ENCODE results near the gene LMO2. TPM values are rescaled to one million over a fixed set of nuclear protein-coding genes. Genes with fewer than 3 reads are reported as not detected.

The LMO2 gene
- total and polyA plus RNA-seq, 2 of the 13 experiments (the other 11 are each of a cell fraction or from before 2014, with no cell fraction given) = not detected

GRCh38 chr11:33828604-33829429 lies 63.1 kb downstream of the LMO2 start:
- intact Hi-C loops (cut with micrococcal nuclease; ENCODE audit: unreplicated experiment) = no loop called here
- Histone ChIP-seq H3K79me2 (ENCODE audit: insufficient read depth, low read length) (no peaks in the 10 kb centered on the region), H4K20me1 (ENCODE audit: insufficient read depth, low read length) (no peaks in the 10 kb centered on the region; the same call in 1 of the 2 replicates), H2AFZ (ENCODE audit: low read length) (no peak overlapping the region), H3K27ac (ENCODE audit: extremely low read length, insufficient read depth, low read length) (no peak overlapping the region), H3K36me3 (replicated peaks in 1 of 2; ENCODE audit: control insufficient read depth in 1 of 2, insufficient read depth in 2 of 2, low read length in 2 of 2) (no peaks in the 10 kb centered on the region), H3K9me3 (ENCODE audit: low read length) (no peaks in the 10 kb centered on the region), H3K4me1 (ENCODE audit: insufficient read depth, low read length) (no peaks in the 10 kb centered on the region), H3K4me2 (ENCODE audit: low read depth, low read length) (peak overlapping the region; percentile 43; the same call in 1 of the 2 replicates), H3K4me3 (replicated peaks in 1 of 3; ENCODE audit: insufficient read depth in 1 of 3, low read depth in 2 of 3, low read length in 3 of 3) (peak overlapping the region in 1 of 3 experiments; percentile 22; a peak in 1 of 6 replicates), H3K9ac (ENCODE audit: insufficient read depth, low read depth, low read length) (no peak overlapping the region), H3K27me3 (ENCODE audit: control insufficient read depth in 1 of 2, insufficient read depth in 2 of 2, low read length in 2 of 2) (peaks cover 12 to 51% of the 10 kb centered on the region in 2 experiments)
- FAIRE-seq (no peak), ATAC-seq (peak; percentile 69), DNase-seq (ENCODE audit: low spot score) (no peak)
- 26% methylated on average over 26 of the region's 56 CpGs for WGBS (ENCODE audit: low lambda C conversion rate)
- in situ Hi-C loops (cut with HindIII; ENCODE audit: extremely low pct_ligation_motif_present, low pct_unique_long_range_greater_than_20kb) = no loop called here
- POLR2A ChIA-PET = no interaction called here
- BruUV-seq (replicated peaks) = no TSS peak
- CTCF ChIA-PET (ENCODE audit: low intra/inter-chr PET ratio, low total read pairs) = interaction anchor here (1.2 to 1.5 kb wide), 3 partner anchors 18 to 466 kb away, joined by 3 to 9 read pairs (median 3); no protein-coding TSS in a partner anchor
- TF ChIP-seq HNRNPK (IDR thresholded peaks at IDR 0.05; ENCODE audit: low read depth, low read length, poor library complexity, severe bottlenecking) (no peak), ZNF768 (CRISPR knock-in tag; IDR thresholded peaks at IDR 0.05) (0 out of 2 replicates have a peak, but pooled peaks have one; percentile 26), PCBP1 (IDR thresholded peaks at IDR 0.05; ENCODE audit: borderline replicate concordance, low read depth, low read length) (no peak), ZNF615 (CRISPR knock-in tag; IDR thresholded peaks at IDR 0.05; ENCODE audit: borderline replicate concordance) (no peak), MXD3 (CRISPR knock-in tag; IDR thresholded peaks at IDR 0.05) (no peak), SMC3 (IDR thresholded peaks at IDR 0.05; ENCODE audit: low read length) (no peak), EZH2 (conservative IDR thresholded peaks at IDR 0.05; ENCODE audit: low read depth, low read length) (peak; percentile 69; the same call in 1 of the 2 replicates), PHB2 (IDR thresholded peaks at IDR 0.05; ENCODE audit: partially characterized antibody) (no peak), ZNF878 (CRISPR knock-in tag; IDR thresholded peaks at IDR 0.05) (no peak), TGIF2 (CRISPR knock-in tag; IDR thresholded peaks at IDR 0.05) (no peak), TAF15 (IDR thresholded peaks at IDR 0.05; ENCODE audit: low read depth, low read length, poor library complexity, severe bottlenecking) (no peak)
- TF ChIP-seq, protein P1, sequence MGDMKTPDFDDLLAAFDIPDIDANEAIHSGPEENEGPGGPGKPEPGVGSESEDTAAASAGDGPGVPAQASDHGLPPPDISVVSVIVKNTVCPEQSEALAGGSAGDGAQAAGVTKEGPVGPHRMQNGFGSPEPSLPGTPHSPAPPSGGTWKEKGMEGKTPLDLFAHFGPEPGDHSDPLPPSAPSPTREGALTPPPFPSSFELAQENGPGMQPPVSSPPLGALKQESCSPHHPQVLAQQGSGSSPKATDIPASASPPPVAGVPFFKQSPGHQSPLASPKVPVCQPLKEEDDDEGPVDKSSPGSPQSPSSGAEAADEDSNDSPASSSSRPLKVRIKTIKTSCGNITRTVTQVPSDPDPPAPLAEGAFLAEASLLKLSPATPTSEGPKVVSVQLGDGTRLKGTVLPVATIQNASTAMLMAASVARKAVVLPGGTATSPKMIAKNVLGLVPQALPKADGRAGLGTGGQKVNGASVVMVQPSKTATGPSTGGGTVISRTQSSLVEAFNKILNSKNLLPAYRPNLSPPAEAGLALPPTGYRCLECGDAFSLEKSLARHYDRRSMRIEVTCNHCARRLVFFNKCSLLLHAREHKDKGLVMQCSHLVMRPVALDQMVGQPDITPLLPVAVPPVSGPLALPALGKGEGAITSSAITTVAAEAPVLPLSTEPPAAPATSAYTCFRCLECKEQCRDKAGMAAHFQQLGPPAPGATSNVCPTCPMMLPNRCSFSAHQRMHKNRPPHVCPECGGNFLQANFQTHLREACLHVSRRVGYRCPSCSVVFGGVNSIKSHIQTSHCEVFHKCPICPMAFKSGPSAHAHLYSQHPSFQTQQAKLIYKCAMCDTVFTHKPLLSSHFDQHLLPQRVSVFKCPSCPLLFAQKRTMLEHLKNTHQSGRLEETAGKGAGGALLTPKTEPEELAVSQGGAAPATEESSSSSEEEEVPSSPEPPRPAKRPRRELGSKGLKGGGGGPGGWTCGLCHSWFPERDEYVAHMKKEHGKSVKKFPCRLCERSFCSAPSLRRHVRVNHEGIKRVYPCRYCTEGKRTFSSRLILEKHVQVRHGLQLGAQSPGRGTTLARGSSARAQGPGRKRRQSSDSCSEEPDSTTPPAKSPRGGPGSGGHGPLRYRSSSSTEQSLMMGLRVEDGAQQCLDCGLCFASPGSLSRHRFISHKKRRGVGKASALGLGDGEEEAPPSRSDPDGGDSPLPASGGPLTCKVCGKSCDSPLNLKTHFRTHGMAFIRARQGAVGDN (CRISPR knock-in tag; IDR thresholded peaks at IDR 0.05) = peak; percentile 31; the same call in 1 of the 2 replicates
